SKM-1 (cell line): ENCODE measurements around the gene POC1B.

ENCODE experiments used
- DNase-seq: peaks from one replicate; lab custom pipeline; 2025; ENCODE audit not compliant: unreplicated experiment; lab: John Stamatoyannopoulos, UW

POC1B gene

GRCh38 chr12:89497467-89497866 lies 28.4 kb downstream of the POC1B start:
- no peak for DNase-seq

GRCh38 chr12:89497005-89497404 lies 28.8 kb downstream of the POC1B start:
- DNase-seq = no peak

DNA sequence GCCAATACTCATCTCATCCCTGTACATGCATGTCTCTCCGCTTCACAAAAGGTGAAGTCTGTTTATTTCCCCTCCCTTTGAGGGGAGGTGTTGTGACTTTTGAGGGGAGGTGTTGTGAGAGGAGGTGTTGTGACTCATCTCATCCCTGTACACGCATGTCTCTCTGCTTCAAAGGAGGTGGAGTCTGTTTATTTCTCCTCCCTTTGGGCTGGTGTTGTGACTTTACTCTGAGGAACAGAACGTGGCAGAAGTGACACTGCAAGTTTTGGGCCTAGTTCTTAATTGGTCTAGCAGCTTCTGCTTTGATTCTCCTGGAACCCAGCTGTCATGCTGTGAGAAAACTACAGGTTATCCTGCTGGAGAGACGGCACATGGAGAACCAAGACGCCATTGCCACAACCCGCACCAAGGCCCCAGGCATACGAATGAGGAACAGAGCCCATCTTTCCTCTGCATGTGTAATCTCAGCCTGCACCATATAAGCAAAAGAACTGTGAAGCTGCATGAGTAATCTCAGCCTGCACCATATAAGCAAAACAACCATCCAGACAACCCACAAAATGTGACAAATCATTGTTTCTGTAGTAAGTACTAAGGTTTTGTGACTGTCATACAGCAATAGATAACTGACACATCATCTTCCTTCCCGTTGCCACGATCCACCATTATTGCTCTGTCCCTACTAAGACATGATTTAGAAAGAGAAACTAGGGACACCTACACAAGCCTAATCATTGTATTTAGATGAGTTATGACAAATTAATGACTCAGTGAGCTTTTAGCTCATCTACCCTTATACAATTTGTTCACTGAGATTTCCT lies 31.2 kb downstream of the POC1B start:
- no peak for DNase-seq

DNA sequence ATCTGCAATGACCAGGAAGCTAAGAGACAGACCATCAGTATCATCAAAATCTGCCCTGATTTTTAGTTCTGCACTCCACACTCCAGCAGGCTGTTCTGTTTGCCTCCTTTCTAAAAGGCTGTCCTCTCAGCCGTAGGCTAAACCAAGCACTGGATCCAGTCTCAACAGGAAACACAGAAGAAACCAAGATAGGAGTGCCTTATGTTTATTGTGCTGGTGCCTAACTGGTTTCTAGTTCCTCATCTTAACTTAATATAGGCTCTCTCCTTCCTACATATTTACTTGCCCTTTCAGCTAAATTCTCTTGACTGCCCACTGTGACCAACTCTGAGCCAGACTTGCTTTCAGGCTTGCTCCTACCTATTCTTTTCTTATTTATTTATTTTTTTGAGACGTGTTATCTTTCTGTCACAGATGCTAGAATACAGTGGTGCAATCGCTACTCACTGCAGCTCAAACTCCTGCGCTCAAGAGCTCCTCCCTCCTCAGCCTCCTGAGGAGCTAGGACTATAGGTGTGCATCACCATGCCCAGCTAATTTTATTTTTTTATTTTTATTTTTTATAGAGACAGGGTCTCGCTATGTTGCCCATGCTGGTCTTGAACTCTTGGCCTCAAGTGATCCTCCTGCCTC lies 32.1 kb downstream of the POC1B start:
- no peak for DNase-seq

GRCh38 chr12:89492883-89493282 lies 33.0 kb downstream of the POC1B start:
- no peak for DNase-seq

GRCh38 chr12:89490922-89491321 lies 34.9 kb downstream of the POC1B start:
- DNase-seq = no peak

DNA sequence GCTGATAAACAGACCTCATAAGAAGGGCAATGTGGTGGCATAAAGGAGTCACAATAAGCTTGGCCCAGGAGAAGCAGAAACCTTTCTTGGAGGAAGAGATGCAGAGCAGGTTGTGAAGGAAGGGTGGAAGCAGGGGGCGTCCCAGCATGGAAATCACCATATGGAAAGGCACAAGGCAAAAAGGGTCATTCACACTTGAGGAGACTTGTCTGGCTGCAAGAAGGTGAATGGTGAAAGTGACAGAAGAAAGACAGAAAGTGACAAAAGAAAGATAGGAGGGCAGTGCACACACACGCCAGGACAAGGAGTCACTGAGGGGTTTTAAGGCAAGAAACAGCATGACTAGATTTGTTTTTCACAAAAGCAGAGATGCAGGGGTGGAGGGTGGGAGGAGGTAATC lies 39.6 kb downstream of the POC1B start:
- no peak for DNase-seq

DNA sequence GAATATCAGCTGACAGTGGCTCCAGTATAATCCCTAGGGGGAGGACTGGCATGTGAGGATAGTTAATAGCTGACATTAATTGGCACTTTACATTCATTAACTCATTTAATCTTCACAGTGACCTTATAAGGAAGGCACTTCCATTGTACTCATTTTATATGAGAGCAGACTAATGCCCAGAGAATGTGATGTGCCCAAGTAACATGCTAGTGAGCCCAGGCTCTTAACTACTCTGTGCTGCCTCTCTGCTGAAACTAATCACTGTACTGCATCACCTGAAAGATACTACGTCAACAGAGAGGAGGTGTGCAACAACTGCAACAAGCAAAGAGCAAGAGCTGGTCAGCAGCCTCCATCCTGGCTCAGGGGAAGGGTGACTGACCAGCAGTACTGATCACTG lies 41.4 kb downstream of the POC1B start:
- no peak for DNase-seq

DNA sequence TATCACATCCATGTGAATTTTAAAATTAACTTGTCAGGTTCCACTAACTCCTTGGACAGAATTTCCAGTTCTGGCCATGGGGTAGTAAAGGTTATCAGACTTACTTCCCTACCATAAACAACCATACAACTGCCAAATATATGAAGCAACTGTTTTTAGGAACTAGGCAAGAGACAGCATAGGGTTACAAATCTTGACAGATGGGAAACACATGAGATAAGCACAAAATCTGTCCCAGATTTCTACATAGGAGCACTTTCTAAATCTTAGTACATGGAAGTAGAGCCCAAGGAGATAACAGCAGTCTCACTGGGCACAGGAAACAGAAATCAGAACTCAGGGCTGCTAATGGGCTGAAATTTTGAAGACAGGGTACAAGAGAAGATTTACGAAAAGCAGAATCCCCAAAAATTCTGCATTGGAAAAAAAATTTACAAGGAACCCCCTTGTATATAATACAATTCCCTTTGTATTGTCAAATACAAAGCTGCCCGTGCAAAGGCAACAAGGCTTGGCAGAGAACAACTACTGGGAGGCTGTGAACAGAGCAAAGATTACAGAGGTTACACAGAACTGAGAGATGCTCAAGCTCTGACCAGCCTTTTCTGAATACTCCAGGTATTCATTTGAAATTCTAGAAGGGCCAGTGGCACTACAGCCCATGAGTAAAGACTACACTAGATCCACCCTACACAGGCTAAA lies 44.5 kb downstream of the POC1B start:
- DNase-seq = no peak

- no peak for DNase-seq
Observed at GRCh38 chr12:89479982-89480381, 45.9 kb downstream of the POC1B start.

DNA sequence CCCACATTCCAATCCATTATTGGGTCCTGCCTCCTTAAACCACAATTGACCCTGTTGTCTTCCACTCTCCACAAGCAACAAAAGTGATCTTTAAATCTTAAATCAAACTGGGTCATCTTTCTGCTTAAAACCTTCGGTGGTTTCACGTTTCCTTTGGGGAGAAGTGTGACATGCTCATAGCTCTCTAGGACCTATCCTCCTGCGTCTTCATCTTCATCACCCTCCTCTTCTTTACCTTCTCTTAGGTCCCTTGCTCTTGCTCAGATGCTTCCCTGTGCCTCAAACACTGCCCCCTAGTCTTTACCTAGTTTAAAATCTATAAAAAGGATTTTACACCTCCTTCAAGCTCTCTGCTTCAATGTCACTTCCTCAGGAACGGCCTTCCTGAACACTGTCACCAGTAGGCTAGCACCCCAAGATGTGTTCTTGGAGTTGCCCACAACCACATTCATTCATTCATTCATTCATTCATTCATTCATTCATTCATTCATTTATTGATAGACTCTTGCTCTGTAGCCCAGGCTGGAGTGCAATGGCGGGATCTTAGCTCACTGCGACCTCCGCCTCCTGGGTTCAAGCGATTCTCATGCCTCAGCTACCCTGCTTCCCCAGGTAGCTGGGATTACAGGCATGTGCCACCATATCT lies 48.1 kb downstream of the POC1B start:
- DNase-seq = no peak

GRCh38 chr12:89476904-89477595 lies 48.8 kb downstream of the POC1B start:
- no peak for DNase-seq

DNA sequence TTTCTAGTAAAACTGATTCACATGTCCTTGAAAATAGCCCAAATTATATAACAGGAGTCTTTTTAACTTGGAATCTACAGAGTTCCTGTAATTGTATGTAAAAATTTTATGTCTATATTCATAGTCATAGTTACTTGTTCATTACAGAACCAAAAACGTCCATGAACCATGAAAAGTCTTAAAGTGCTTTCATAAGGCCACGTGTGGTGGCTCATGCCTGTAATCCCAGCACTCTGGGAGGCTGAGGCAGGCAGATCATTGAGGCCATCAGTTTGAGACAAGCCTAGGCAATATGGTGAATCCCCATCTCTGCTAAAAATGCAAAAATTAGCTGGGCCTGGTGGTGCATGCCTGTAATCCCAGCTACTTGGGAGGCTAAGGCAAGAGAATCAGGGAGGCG lies 49.6 kb downstream of the POC1B start:
- no peak for DNase-seq

GRCh38 chr12:89475203-89475990 lies 50.5 kb downstream of the POC1B start:
- DNase-seq = no peak

- DNase-seq = no peak
Observed at GRCh38 chr12:89474615-89475014, 51.2 kb downstream of the POC1B start.

DNA sequence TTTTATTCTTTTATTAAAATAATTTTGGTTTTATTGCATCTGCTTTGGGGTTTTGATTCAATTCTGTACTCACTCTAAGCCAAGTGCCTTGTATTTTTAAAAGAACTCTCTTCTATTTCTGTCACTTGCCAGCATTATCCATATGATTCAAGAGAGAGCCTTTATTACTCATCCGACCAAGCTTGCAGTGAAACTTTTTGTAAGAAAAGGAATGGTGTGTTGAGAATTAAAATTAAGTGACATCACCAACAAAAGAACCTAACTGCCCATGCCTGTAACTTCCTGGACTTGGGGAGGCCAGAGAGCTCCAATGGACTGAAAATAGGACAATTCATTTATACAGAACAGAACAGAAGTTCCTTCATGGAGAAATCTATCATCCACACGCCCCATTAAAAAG lies 53.3 kb downstream of the POC1B start:
- no peak for DNase-seq

DNA sequence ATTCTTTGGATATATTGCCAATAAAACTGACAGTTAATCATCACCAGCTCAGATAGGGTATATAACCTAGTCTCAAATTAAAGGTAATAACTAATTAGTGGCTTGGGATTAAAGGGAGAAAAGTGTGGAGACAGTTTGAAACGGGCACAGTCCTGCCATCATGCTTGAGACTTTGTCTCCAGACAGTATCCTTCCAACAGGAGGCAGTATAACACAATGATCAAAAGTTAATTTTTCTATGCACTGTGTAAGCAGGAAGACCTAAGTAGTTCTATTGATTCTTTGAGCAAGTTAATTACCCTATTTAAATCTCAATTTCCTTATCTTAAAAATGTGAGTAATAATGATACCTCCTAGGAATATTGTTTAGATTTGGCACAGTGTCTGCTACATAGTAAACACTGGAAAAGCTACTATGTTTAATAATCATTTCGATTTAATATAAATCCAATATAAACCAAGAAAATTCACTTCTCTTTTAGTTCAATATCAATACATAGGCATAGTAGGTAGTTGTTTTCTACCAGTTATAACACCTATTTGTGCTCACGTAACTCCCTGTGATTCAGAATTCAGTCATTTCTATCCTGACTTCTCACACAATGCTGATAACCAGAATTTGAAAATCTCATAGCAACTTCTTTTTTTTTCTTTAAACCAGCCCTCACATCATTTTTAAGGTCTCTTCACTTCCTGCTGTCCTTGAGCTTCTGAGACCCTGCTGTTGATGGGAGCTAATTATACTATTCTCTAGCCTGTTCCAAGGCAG lies 54.9 kb downstream of the POC1B start:
- peak; percentile 3 for DNase-seq

- no peak for DNase-seq
Observed at GRCh38 chr12:89469361-89469760, 56.5 kb downstream of the POC1B start.

GRCh38 chr12:89468648-89469326 lies 57.1 kb downstream of the POC1B start:
- no peak for DNase-seq
